Panc1 (cell line): ENCODE measurements around the gene RNF208. TPM values are rescaled to one million over a fixed set of nuclear protein-coding genes. Genes with fewer than 3 reads are reported as not detected.

Experiments used
- ATAC-seq: fragments of 200-7000 bp; cut with Tn5 transposase; 2 replicates; pipeline ENCODE4 v1.9.1; 2020; ENCODE audit warnings: mild to moderate bottlenecking, moderate library complexity
- BruUV-seq: library from RNA; stranded (reverse); fragments of 400-500 nt; replicated peaks from 2 replicates; lab custom pipeline; 2021; lab: Mats Ljungman, UMichigan
- CTCF ChIA-PET: fragments of 300-600 bp; sonication (Branson Sonifier 250); formaldehyde crosslinking; loops from one replicate; lab custom pipeline; 2022; ENCODE audit warnings: antibody characterized with exemption; lab: Charles Lee
- POLR2A ChIA-PET: fragments of 300-600 bp; sonication (Branson Sonifier 250); formaldehyde crosslinking; loops from one replicate; lab custom pipeline; 2022; ENCODE audit warnings: antibody characterized with exemption; lab: Charles Lee
- DNase-seq: peaks from one replicate; pipeline ENCODE4 v3.0.0-alpha.2; 2010; ENCODE audit warnings: low read depth, low spot score
- H3K27ac ChIP-seq: 2 replicates; pipeline ENCODE4 v1.5.1; 2011; ENCODE audit warnings: mild to moderate bottlenecking, low read length, inconsistent platforms
- H3K27me3 ChIP-seq: fragments of 200-500 bp; sonication (Bioruptor generic); 2 replicates; pipeline ENCODE4 v1.6.0; 2014; ENCODE audit warnings: low read length, inconsistent platforms; ENCODE audit not compliant: control insufficient read depth, insufficient read depth
- H3K36me3 ChIP-seq: fragments of 200-500 bp; sonication (Bioruptor generic); 2 replicates; pipeline ENCODE4 v1.5.1; 2014; ENCODE audit warnings: inconsistent platforms, mild to moderate bottlenecking, low read length, moderate library complexity; ENCODE audit not compliant: control insufficient read depth, insufficient read depth
- H3K4me1 ChIP-seq: 2 replicates; pipeline ENCODE4 v1.5.1; 2011; ENCODE audit warnings: inconsistent platforms, mild to moderate bottlenecking, low read length, moderate library complexity; ENCODE audit not compliant: control insufficient read depth, insufficient read depth
- H3K4me3 ChIP-seq, 2 experiments: 2 replicates each; pipeline ENCODE4 v1.5.1; 2011 to 2012; ENCODE audit warnings: low read depth in 2 of 2, low read length in 2 of 2, mild to moderate bottlenecking in 2 of 2, inconsistent platforms in 1 of 2, moderate library complexity in 1 of 2
- H3K9me3 ChIP-seq: fragments of 200-500 bp; sonication (Bioruptor generic); 2 replicates; pipeline ENCODE4 v1.5.1; 2014; ENCODE audit warnings: low read depth, mild to moderate bottlenecking, inconsistent platforms, low read length, moderate library complexity; ENCODE audit not compliant: control insufficient read depth, insufficient read depth
- POLR2AphosphoS5 ChIP-seq: IDR thresholded peaks from 2 replicates; pipeline ENCODE4 v1.6.1; 2012; ENCODE audit warnings: mild to moderate bottlenecking, low read depth, low read length, moderate library complexity
- SIN3A ChIP-seq: IDR thresholded peaks from 2 replicates; pipeline ENCODE4 v1.6.1; 2012; ENCODE audit warnings: low read depth, mild to moderate bottlenecking, low read length, moderate library complexity, borderline replicate concordance; ENCODE audit not compliant: insufficient read depth
- TCF7L2 ChIP-seq: IDR thresholded peaks from 2 replicates; pipeline ENCODE4 v1.6.1; 2011; ENCODE audit warnings: mild to moderate bottlenecking, low read depth, low read length, inconsistent platforms
- in situ Hi-C: cut with HindIII; loops from 2 replicates; pipeline ENCODE4 v1.10.0; 2016; ENCODE audit warnings: low sequenced_read_pairs, low pct_unique_long_range_greater_than_20kb
- intact Hi-C: fragments of 100-400 bp; cut with micrococcal nuclease; formaldehyde crosslinking; loops from one replicate; pipeline ENCODE4 v1.10.0; 2022; ENCODE audit not compliant: unreplicated experiment
- total RNA-seq: library from RNA; stranded (reverse); gene quantifications from one replicate; pipeline ENCODE4 v1.2.1, GENCODE V29; 2021; ENCODE audit not compliant: unreplicated experiment
- TF ChIP-seq, protein P1 (sequence below), 2 experiments: IDR thresholded peaks; 2 replicates each; pipeline ENCODE4 v1.6.1; 2011 to 2012; ENCODE audit warnings: low read depth in 2 of 2, control low read depth in 1 of 2, low read length in 1 of 2, mild to moderate bottlenecking in 1 of 2, moderate library complexity in 1 of 2; ENCODE audit not compliant: insufficient read depth in 1 of 2
- TF ChIP-seq, protein P2 (sequence below): fragments of 450-650 bp; IDR thresholded peaks from 2 replicates; pipeline ENCODE4 v1.5.1; 2017; ENCODE audit warnings: mild to moderate bottlenecking

Gene RNF208
- total RNA-seq, 1 experiment from 2014 or later = 11.5 TPM

GRCh38 chr9:137186385-137186784 lies 35.7 kb downstream of the RNF208 start:
- BruUV-seq = no TSS peak
- no peak for ATAC-seq
- ChIA-PET CTCF (no interaction called here), POLR2A (no interaction called here)
- H3K9me3 ChIP-seq = no peaks in the 10 kb centered on the region
- TF ChIP-seq, protein P1, sequence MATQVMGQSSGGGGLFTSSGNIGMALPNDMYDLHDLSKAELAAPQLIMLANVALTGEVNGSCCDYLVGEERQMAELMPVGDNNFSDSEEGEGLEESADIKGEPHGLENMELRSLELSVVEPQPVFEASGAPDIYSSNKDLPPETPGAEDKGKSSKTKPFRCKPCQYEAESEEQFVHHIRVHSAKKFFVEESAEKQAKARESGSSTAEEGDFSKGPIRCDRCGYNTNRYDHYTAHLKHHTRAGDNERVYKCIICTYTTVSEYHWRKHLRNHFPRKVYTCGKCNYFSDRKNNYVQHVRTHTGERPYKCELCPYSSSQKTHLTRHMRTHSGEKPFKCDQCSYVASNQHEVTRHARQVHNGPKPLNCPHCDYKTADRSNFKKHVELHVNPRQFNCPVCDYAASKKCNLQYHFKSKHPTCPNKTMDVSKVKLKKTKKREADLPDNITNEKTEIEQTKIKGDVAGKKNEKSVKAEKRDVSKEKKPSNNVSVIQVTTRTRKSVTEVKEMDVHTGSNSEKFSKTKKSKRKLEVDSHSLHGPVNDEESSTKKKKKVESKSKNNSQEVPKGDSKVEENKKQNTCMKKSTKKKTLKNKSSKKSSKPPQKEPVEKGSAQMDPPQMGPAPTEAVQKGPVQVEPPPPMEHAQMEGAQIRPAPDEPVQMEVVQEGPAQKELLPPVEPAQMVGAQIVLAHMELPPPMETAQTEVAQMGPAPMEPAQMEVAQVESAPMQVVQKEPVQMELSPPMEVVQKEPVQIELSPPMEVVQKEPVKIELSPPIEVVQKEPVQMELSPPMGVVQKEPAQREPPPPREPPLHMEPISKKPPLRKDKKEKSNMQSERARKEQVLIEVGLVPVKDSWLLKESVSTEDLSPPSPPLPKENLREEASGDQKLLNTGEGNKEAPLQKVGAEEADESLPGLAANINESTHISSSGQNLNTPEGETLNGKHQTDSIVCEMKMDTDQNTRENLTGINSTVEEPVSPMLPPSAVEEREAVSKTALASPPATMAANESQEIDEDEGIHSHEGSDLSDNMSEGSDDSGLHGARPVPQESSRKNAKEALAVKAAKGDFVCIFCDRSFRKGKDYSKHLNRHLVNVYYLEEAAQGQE (IDR thresholded peaks at IDR 0.05; ENCODE audit: insufficient read depth in 1 of 2, low read depth in 2 of 2, low read length in 1 of 2) = no peak
- no peak for TF ChIP-seq POLR2AphosphoS5
- no peak for TF ChIP-seq SIN3A
- TF ChIP-seq TCF7L2 = no peak
- TF ChIP-seq, protein P2, sequence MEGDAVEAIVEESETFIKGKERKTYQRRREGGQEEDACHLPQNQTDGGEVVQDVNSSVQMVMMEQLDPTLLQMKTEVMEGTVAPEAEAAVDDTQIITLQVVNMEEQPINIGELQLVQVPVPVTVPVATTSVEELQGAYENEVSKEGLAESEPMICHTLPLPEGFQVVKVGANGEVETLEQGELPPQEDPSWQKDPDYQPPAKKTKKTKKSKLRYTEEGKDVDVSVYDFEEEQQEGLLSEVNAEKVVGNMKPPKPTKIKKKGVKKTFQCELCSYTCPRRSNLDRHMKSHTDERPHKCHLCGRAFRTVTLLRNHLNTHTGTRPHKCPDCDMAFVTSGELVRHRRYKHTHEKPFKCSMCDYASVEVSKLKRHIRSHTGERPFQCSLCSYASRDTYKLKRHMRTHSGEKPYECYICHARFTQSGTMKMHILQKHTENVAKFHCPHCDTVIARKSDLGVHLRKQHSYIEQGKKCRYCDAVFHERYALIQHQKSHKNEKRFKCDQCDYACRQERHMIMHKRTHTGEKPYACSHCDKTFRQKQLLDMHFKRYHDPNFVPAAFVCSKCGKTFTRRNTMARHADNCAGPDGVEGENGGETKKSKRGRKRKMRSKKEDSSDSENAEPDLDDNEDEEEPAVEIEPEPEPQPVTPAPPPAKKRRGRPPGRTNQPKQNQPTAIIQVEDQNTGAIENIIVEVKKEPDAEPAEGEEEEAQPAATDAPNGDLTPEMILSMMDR = no peak
- H3K36me3 ChIP-seq = no peaks in the 10 kb centered on the region; the same call in 1 of the 2 replicates
- peaks cover 18% of the 10 kb centered on the region for H3K4me1 ChIP-seq
- intact Hi-C loops (no loop called here), in situ Hi-C loops (no loop called here)
- H3K27me3 ChIP-seq = no peaks in the 10 kb centered on the region
- no peak for DNase-seq
- H3K27ac ChIP-seq = no peak overlapping the region
- H3K4me3 ChIP-seq = peak overlapping the region in 1 of 2 experiments; percentile 88; a peak in 2 of 4 replicates

GRCh38 chr9:137185921-137186320 lies 36.1 kb downstream of the RNF208 start:
- Histone ChIP-seq H3K27me3 (no peaks in the 10 kb centered on the region), H3K4me3 (no peak overlapping the region), H3K36me3 (no peaks in the 10 kb centered on the region; the same call in 1 of the 2 replicates), H3K4me1 (peaks cover 18% of the 10 kb centered on the region), H3K9me3 (no peaks in the 10 kb centered on the region), H3K27ac (no peak overlapping the region)
- no peak for ATAC-seq
- POLR2A ChIA-PET = no interaction called here
- DNase-seq = no peak
- in situ Hi-C loops (no loop called here), intact Hi-C loops (no loop called here)
- TF ChIP-seq POLR2AphosphoS5 (no peak), TCF7L2 (no peak), SIN3A (no peak)
- TF ChIP-seq, protein P1 (IDR thresholded peaks at IDR 0.05; ENCODE audit: insufficient read depth in 1 of 2, low read depth in 2 of 2, low read length in 1 of 2) = no peak
- TF ChIP-seq, protein P2 = no peak
- BruUV-seq = no TSS peak
- CTCF ChIA-PET = no interaction called here
